Esophagus (tissue), 2 donors: ENCODE measurements around the gene CCDC43. TPM values are rescaled to one million over a fixed set of nuclear protein-coding genes. Genes with fewer than 3 reads are reported as not detected.

Source experiments
- H3K27ac ChIP-seq, 2 donors: one replicate each; pipeline ENCODE4 v1.5.1; 2013; ENCODE audit warnings: low read depth in 2 of 2, mild to moderate bottlenecking in 2 of 2, inconsistent platforms in 1 of 2, low read length in 1 of 2, moderate library complexity in 1 of 2
- H3K27me3 ChIP-seq, 2 donors: one replicate each; pipeline ENCODE4 v1.6.1; 2013; ENCODE audit warnings: low read length in 2 of 2, control low read depth in 1 of 2, mild to moderate bottlenecking in 1 of 2; ENCODE audit not compliant: insufficient read depth in 2 of 2, control insufficient read depth in 1 of 2
- H3K36me3 ChIP-seq, 2 donors: one replicate each; pipeline ENCODE4 v1.6.1; 2013; ENCODE audit warnings: low read length in 1 of 2; ENCODE audit not compliant: control insufficient read depth in 2 of 2, insufficient read depth in 2 of 2
- H3K4me1 ChIP-seq, 2 donors: one replicate each; pipeline ENCODE4 v1.6.1; 2013; ENCODE audit warnings: low read length in 1 of 2; ENCODE audit not compliant: control insufficient read depth in 2 of 2, insufficient read depth in 2 of 2
- H3K4me3 ChIP-seq, 2 donors: one replicate each; pipeline ENCODE4 v1.5.1; 2013; ENCODE audit warnings: low read length in 2 of 2, mild to moderate bottlenecking in 2 of 2, low read depth in 1 of 2, moderate library complexity in 1 of 2
- H3K9me3 ChIP-seq, 2 donors: one replicate each; pipeline ENCODE4 v1.6.1; 2013; ENCODE audit warnings: mild to moderate bottlenecking in 2 of 2, low read depth in 1 of 2, low read length in 1 of 2, moderate library complexity in 1 of 2; ENCODE audit not compliant: control insufficient read depth in 2 of 2, insufficient read depth in 1 of 2
- WGBS, 2 donors: extraction: QIAGEN DNeasy Blood & Tissue Kit; methylation state at CpG; one replicate each; pipeline ENCODE4 v1.1.7; 2013; 5-methylcytosine and 5-hydroxymethylcytosine counted together
- polyA plus RNA-seq, 2 donors: library from polyadenylated mRNA; stranded (reverse); fragments of 200-250 nt; gene quantifications; one replicate each; pipeline ENCODE4 v1.2.3, GENCODE V29; 2013
- donor health status: healthy with polysubstance abuse.
- donor health status: Bipolar disorder and iron deficiency.

CCDC43 gene
- polyA plus RNA-seq, 2 donors: 11.1 to 12.4 TPM

GRCh38 chr17:44677136-44677535 is 12.4 kb downstream of the CCDC43 start:
- H3K4me1 ChIP-seq: no peaks in the 10 kb centered on the region
- no peaks in the 10 kb centered on the region for H3K27me3 ChIP-seq
- no peak overlapping the region for H3K27ac ChIP-seq
- 68 to 86% methylated on average over 2 of the region's 2 CpGs for WGBS, 2 donors
- H3K4me3 ChIP-seq: no peak overlapping the region
- no peaks in the 10 kb centered on the region for H3K9me3 ChIP-seq
- peaks cover 0 to 13% of the 10 kb centered on the region in 2 donors for H3K36me3 ChIP-seq

DNA sequence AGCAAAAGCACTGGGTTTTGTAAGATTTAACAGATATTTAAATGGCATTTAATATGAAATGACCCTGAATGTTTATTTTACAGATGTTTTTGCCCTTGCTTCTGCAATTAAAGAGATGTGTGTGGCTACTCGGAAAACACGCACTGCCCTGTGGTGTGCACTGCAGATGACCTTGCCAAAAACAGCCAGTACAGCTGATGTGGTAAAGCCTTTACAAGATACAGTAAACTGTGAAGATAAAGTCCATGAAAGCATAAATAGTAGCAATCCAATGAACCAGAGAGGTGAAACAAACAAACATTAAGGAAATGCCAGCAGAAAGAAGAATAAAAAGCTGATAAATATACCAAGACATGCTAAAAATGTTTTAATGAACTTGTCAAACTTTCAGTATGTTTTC is 15.7 kb downstream of the CCDC43 start:
- Histone ChIP-seq H3K4me3 (no peak overlapping the region), H3K36me3 (peaks cover 0 to 3% of the 10 kb centered on the region in 2 donors), H3K27me3 (no peaks in the 10 kb centered on the region), H3K9me3 (no peaks in the 10 kb centered on the region), H3K4me1 (no peaks in the 10 kb centered on the region), H3K27ac (no peak overlapping the region)
- 73 to 84% methylated on average over 2 of the region's 2 CpGs for WGBS, 2 donors

- Histone ChIP-seq H3K27ac (no peak overlapping the region), H3K4me3 (no peak overlapping the region), H3K9me3 (no peaks in the 10 kb centered on the region), H3K4me1 (no peaks in the 10 kb centered on the region), H3K36me3 (no peaks in the 10 kb centered on the region), H3K27me3 (no peaks in the 10 kb centered on the region)
Measured at GRCh38 chr17:44672479-44673093, 17.0 kb downstream of the CCDC43 start.

GRCh38 chr17:44666006-44666405 is 23.6 kb downstream of the CCDC43 start:
- H3K9me3 ChIP-seq: no peaks in the 10 kb centered on the region
- WGBS, 2 donors: 98% methylated on average over 1 of the region's 1 CpG
- no peaks in the 10 kb centered on the region for H3K4me1 ChIP-seq
- no peak overlapping the region for H3K27ac ChIP-seq
- H3K4me3 ChIP-seq: no peak overlapping the region
- no peaks in the 10 kb centered on the region for H3K27me3 ChIP-seq
- no peaks in the 10 kb centered on the region for H3K36me3 ChIP-seq

DNA sequence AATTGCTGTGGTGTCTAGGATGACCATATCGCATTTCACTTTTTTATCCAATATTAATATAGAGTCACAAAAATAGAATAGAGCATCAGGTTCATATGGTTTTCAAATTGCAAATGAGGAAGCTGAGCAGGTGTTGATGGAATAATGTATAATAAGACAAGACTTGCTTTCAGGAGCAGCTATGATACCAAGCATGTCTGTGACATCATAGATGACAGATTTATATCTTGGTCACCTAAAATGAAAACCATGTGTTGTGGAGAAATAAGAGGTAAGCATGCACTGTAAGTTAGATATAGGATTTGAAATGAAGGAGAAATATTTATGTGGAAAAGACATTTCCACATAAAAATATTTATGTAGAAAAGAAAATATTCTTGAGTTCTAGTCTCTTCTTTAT is 24.7 kb downstream of the CCDC43 start:
- Histone ChIP-seq H3K9me3 (no peaks in the 10 kb centered on the region), H3K36me3 (no peaks in the 10 kb centered on the region), H3K4me1 (no peaks in the 10 kb centered on the region), H3K27me3 (no peaks in the 10 kb centered on the region), H3K4me3 (no peak overlapping the region), H3K27ac (no peak overlapping the region)
- WGBS, 2 donors: 96 to 98% methylated on average over 1 of the region's 1 CpG

- 82 to 87% methylated on average over 1 of the region's 1 CpG for WGBS, 2 donors
- Histone ChIP-seq H3K27me3 (no peaks in the 10 kb centered on the region), H3K9me3 (no peaks in the 10 kb centered on the region), H3K36me3 (no peaks in the 10 kb centered on the region), H3K4me1 (no peaks in the 10 kb centered on the region), H3K27ac (no peak overlapping the region), H3K4me3 (no peak overlapping the region)
Measured at GRCh38 chr17:44663095-44663494, 26.5 kb downstream of the CCDC43 start.

DNA sequence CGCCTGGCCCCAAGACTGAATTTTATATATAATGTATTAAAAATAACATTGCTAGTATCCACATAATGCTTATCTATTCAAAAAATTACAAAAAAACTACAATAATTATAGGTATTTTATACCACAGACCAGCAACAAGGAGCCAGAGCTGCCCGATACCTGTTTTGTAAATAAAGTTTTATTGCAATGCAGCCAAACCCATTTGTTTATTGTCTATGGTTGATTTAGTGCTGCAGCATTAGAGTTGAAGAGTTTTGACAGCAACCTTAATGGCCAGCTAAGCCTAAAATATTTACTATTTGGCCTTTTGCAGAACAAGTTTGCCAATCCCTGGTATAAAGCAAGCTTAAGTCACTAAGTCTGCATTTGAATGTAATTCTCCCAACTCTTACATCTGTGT is 27.7 kb downstream of the CCDC43 start:
- H3K4me3 ChIP-seq: no peak overlapping the region
- 92 to 96% methylated on average over 2 of the region's 2 CpGs for WGBS, 2 donors
- no peaks in the 10 kb centered on the region for H3K9me3 ChIP-seq
- no peaks in the 10 kb centered on the region for H3K4me1 ChIP-seq
- H3K27me3 ChIP-seq: no peaks in the 10 kb centered on the region
- H3K27ac ChIP-seq: no peak overlapping the region
- H3K36me3 ChIP-seq: no peaks in the 10 kb centered on the region

DNA sequence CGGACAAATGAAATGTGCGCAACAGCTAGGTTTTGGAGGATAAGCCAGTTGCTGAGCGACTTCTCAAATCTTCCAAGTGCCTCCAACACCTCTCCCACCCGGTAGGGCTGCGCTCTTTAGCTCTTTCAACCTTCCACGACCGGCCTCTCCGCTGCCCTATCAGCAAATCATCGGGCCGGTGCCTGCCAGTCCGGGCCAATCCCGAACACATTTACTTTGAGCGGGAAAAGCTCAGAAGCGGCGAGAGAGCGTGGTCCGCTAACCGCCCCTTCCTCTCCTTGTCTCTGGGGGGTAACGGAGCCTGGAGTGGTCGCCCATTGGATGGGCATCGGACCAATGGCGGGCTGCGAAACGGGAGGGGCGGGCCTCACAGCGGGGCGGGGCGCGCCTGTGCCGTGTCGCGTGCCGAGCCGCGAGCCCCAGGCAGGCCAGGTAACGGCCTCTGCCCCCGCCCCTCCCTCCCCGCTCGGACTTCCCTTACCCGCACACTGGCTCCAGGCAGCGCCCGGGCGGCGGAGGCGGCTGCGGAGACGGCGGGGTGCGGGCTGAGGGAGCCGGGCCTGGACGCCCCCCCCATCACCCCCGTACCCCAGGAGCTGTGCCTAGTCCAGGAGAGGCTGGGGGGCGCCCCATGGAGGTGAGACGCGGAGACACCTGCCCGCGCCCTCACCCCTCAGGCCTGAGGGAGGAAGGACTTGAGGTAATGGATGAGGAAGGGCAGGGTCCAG is 33.4 kb downstream of the CCDC43 start, which contains the start of gene MEIOC:
TSS of gene MEIOC (plus strand) at position 486 of the 728 bp plus-strand sequence. CDS start at position 632, 146 bp downstream.
- Histone ChIP-seq H3K27ac (no peak within 1 kb of the TSS), H3K27me3 (peaks cover 0 to 11% of the 10 kb centered on the region in 2 donors), H3K36me3 (no peaks in the 10 kb centered on the region), H3K4me1 (peaks cover 0 to 6% of the 10 kb centered on the region in 2 donors), H3K4me3 (peak within 1 kb of the TSS in 1 of 2 donors; percentile 17), H3K9me3 (peaks cover 4% of the 10 kb centered on the region in 2 donors)
- WGBS, 2 donors: 8 to 13% methylated on average over 45 to 57 of the region's 57 CpGs

DNA sequence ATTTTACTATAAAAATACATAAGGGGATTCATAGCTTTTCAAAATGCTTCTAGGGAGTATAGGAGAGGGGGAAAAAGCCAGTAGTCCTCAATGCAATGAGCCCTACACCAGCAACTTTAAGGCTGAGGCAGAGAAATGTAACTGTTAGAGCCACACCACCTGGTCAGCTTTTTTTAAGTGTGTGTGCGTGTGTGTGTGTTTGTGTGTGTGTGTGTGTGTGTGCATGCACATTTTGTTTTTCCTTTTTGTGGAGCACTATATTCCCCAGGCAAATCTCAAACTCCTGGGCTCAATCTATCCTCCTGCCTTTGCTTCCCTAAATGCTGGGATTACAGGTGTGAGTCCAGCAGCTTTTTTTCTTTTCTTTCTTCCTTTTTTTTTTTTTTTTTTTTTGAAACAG is 35.6 kb downstream of the CCDC43 start:
- no peak overlapping the region for H3K27ac ChIP-seq
- H3K4me3 ChIP-seq: no peak overlapping the region
- peaks cover 0 to 11% of the 10 kb centered on the region in 2 donors for H3K27me3 ChIP-seq
- H3K36me3 ChIP-seq: no peaks in the 10 kb centered on the region
- peaks cover 4% of the 10 kb centered on the region in 2 donors for H3K9me3 ChIP-seq
- WGBS, 2 donors: 78 to 82% methylated on average over 1 of the region's 1 CpG
- H3K4me1 ChIP-seq: peaks cover 0 to 6% of the 10 kb centered on the region in 2 donors

GRCh38 chr17:44653384-44653783 is 36.2 kb downstream of the CCDC43 start:
- no peak overlapping the region for H3K4me3 ChIP-seq
- H3K27me3 ChIP-seq: peaks cover 0 to 11% of the 10 kb centered on the region in 2 donors
- H3K36me3 ChIP-seq: no peaks in the 10 kb centered on the region
- H3K4me1 ChIP-seq: peaks cover 0 to 6% of the 10 kb centered on the region in 2 donors
- WGBS, 2 donors: 91 to 93% methylated on average over 3 of the region's 3 CpGs
- H3K9me3 ChIP-seq: peaks cover 4% of the 10 kb centered on the region in 2 donors
- H3K27ac ChIP-seq: no peak overlapping the region
